Measurements from ENCODE around the gene MED27. TPM values are rescaled to one million over a fixed set of nuclear protein-coding genes. Genes with fewer than 3 reads are reported as not detected.

The MED27 gene
- total and polyA plus RNA-seq, 2 of the 4 experiments (the other 2 are of a cell fraction), result 50.2 to 63.4 TPM

GRCh38 chr9:131854334-131854733 lies 225.3 kb downstream of the MED27 start:
- Histone ChIP-seq H4K5ac (ENCODE audit: low read depth, low read length) (no peak overlapping the region), H2BK5ac (ENCODE audit: low read depth, low read length, poor library complexity, severe bottlenecking) (no peak overlapping the region), H3K56ac (ENCODE audit: extremely low read depth, insufficient read depth, low read length) (no peak overlapping the region), H2AK5ac (ENCODE audit: low read depth, low read length) (no peak overlapping the region), H3K4me1 (ENCODE audit: control insufficient read depth, insufficient read depth, low read length) (no peaks in the 10 kb centered on the region), H4K8ac (ENCODE audit: low read depth in 2 of 2, low read length in 2 of 2) (no peak overlapping the region), H3K9me3 (ENCODE audit: control insufficient read depth, insufficient read depth, low read length) (no peaks in the 10 kb centered on the region), H3K27me3 (ENCODE audit: control insufficient read depth, insufficient read depth, low read length) (peaks cover 9% of the 10 kb centered on the region; the same call in 1 of the 2 replicates), H3K27ac (ENCODE audit: insufficient read depth, low read length) (no peak overlapping the region), H3K14ac (replicated peaks; ENCODE audit: low read depth, low read length) (no peak overlapping the region), H3K18ac (ENCODE audit: low read depth, low read length) (no peak overlapping the region), H2BK120ac (ENCODE audit: low read depth, low read length) (no peak overlapping the region), H3K4me3 (ENCODE audit: insufficient read depth, low read depth, low read length) (no peak overlapping the region), H2AFZ (replicated peaks; ENCODE audit: low read length, poor library complexity) (no peak overlapping the region), H2AK9ac (replicated peaks; ENCODE audit: low read depth, low read length, poor library complexity) (no peak overlapping the region), H3K4me2 (ENCODE audit: low read depth, low read length) (no peak overlapping the region), H3K9me1 (ENCODE audit: insufficient read depth, low read length) (0 out of 2 replicates have a peak, but pooled peaks cover 10% of the 10 kb centered on the region), H2BK15ac (ENCODE audit: low read depth, low read length) (no peak overlapping the region), H3K36me3 (ENCODE audit: control insufficient read depth, insufficient read depth, low read length) (peaks cover under 1% of the 10 kb centered on the region; the same call in 1 of the 2 replicates), H4K91ac (ENCODE audit: insufficient read depth, low read depth, low read length) (no peak overlapping the region), H3K79me1 (ENCODE audit: low read depth in 1 of 2, low read length in 2 of 2) (no peaks in the 10 kb centered on the region), H4K20me1 (ENCODE audit: insufficient read depth, low read length) (no peaks in the 10 kb centered on the region; the same call in 1 of the 2 replicates), H3K4ac (ENCODE audit: low read depth, low read length) (no peak overlapping the region), H3K9ac (ENCODE audit: low read depth, low read length) (no peak overlapping the region), H3K23ac (ENCODE audit: low read depth, low read length) (no peak overlapping the region), H2BK20ac (ENCODE audit: low read depth, low read length) (no peak overlapping the region)
- ATAC-seq (ENCODE audit: low read depth) (no peak), DNase-seq (no peak)
- intact Hi-C loops (cut with micrococcal nuclease), result no loop called here
- in situ Hi-C loops (cut with MboI; ENCODE audit: low sequenced_read_pairs), result no loop called here
- TF ChIP-seq RAD21 (IDR thresholded peaks at IDR 0.05; ENCODE audit: low read length) (no peak), FOS (IDR thresholded peaks at IDR 0.05; ENCODE audit: low read depth, low read length) (no peak), MAZ (IDR thresholded peaks at IDR 0.05; ENCODE audit: borderline replicate concordance, low read depth, low read length) (no peak), POLR2A (IDR thresholded peaks at IDR 0.05; ENCODE audit: low read depth, low read length) (no peak)
- WGBS, 2 experiments (ENCODE audit: extremely low coverage in 2 of 2, insufficient read length in 1 of 2), result 56% methylated on average over 4 of the region's 8 CpGs; no CpG with 5 or more reads in 1 of the 2 experiments
- no TSS peak for BruUV-seq (replicated peaks)
- dilution Hi-C loops (cut with HindIII; ENCODE audit: low sequenced_read_pairs, unreplicated experiment), result no loop called here
- ChIA-PET POLR2A (ENCODE audit: unreplicated experiment) (no interaction called here), CTCF (interaction anchor here (1.7 kb wide), 1 partner anchor 14 kb away, joined by 3 read pairs; no protein-coding TSS in a partner anchor)
